GM19452 (cell line): ENCODE results near the gene TBX10.
"Not testable (repeated sequence)": the region's sequence is repeated elsewhere in the genome, so short reads cannot be mapped to it uniquely, and the experiment has no call there.

Source experiments
- ATAC-seq: cut with Tn5 transposase; IDR thresholded peaks from one replicate; pipeline ENCODE4 v1.9.1; 2021; ENCODE audit not compliant: unreplicated experiment

The TBX10 gene

GRCh38 chr11:67664696-67665540 lies 25.4 kb upstream of the TBX10 start:
- ATAC-seq: no peak

GRCh38 chr11:67664213-67664585 lies 24.6 kb upstream of the TBX10 start:
- no peak for ATAC-seq

- ATAC-seq: no peak
Observed at GRCh38 chr11:67663532-67664212, 24.1 kb upstream of the TBX10 start.

GRCh38 chr11:67662835-67663531 lies 23.4 kb upstream of the TBX10 start:
- ATAC-seq: no peak

- ATAC-seq: no peak
Observed at GRCh38 chr11:67662142-67662834, 22.7 kb upstream of the TBX10 start.

- ATAC-seq: not testable (repeated sequence)
Observed at GRCh38 chr11:67660752-67661151, 21.2 kb upstream of the TBX10 start.

- ATAC-seq: not testable (repeated sequence)
Observed at GRCh38 chr11:67659651-67660165, 20.1 kb upstream of the TBX10 start.

GRCh38 chr11:67657300-67657699 lies 17.7 kb upstream of the TBX10 start:
- ATAC-seq: no peak

- ATAC-seq: no peak
Observed at GRCh38 chr11:67656278-67656922, 16.8 kb upstream of the TBX10 start.

GRCh38 chr11:67654225-67654624 lies 14.7 kb upstream of the TBX10 start:
- ATAC-seq: no peak

- ATAC-seq: no peak
Observed at GRCh38 chr11:67652965-67653845, 13.6 kb upstream of the TBX10 start.

GRCh38 chr11:67651976-67652781 lies 12.6 kb upstream of the TBX10 start:
- ATAC-seq: no peak

- no peak for ATAC-seq
Observed at GRCh38 chr11:67649634-67650510, 10.3 kb upstream of the TBX10 start.

- ATAC-seq: no peak
Observed at GRCh38 chr11:67648796-67649613, 9.4 kb upstream of the TBX10 start.

- no peak for ATAC-seq
Observed at GRCh38 chr11:67648140-67648795, 8.7 kb upstream of the TBX10 start.

- ATAC-seq: no peak
Observed at GRCh38 chr11:67647471-67647870, 7.9 kb upstream of the TBX10 start.
